HEK293 (cell line): ENCODE measurements around the gene CNTNAP5.

Experiments
- CTCF ChIA-PET: fragments of 350-600 bp; formaldehyde crosslinking; extraction: SDS; loops from one replicate; lab custom pipeline; 2021; ENCODE audit warnings: antibody characterized with exemption; lab: Yijun Ruan, JAX
- POLR2A ChIA-PET: fragments of 300-600 bp; formaldehyde crosslinking; extraction: SDS; loops from one replicate; lab custom pipeline; 2020; ENCODE audit warnings: antibody characterized with exemption, inconsistent platforms; lab: Yijun Ruan, JAX
- H3K27ac ChIP-seq: fragments of 200-500 bp; sonication (Bioruptor generic); 2 replicates; pipeline ENCODE4 v1.5.1; 2014; ENCODE audit warnings: low read depth, low read length, control low read depth, inconsistent platforms; ENCODE audit errors: extremely low read depth
- H3K36me3 ChIP-seq, 2 experiments: fragments of 200-500 bp in 1 of 2; sonication (Bioruptor generic) in 1 of 2; 1 replicate in 1 of 2; 2 replicates in 1 of 2; pipeline ENCODE4 v1.5.1; 2014 to 2017; ENCODE audit warnings: inconsistent platforms in 2 of 2, low read length in 2 of 2; ENCODE audit not compliant: control insufficient read depth in 2 of 2, insufficient read depth in 1 of 2
- H3K4me1 ChIP-seq: fragments of 200-500 bp; sonication (Bioruptor generic); 2 replicates; pipeline ENCODE4 v1.5.1; 2014; ENCODE audit warnings: mild to moderate bottlenecking, low read length, inconsistent platforms; ENCODE audit not compliant: control insufficient read depth, insufficient read depth
- H3K4me3 ChIP-seq: 2 replicates; pipeline ENCODE4 v1.5.1; 2011; ENCODE audit warnings: low read depth, mild to moderate bottlenecking, control low read depth, low read length, moderate library complexity
- H3K9me3 ChIP-seq: fragments of 200-500 bp; sonication (Bioruptor generic); 2 replicates; pipeline ENCODE4 v1.5.1; 2014; ENCODE audit warnings: low read depth, low read length, inconsistent platforms; ENCODE audit not compliant: control insufficient read depth, insufficient read depth
- ATF2 ChIP-seq: fragments of 450-650 bp; formaldehyde crosslinking; IDR thresholded peaks from 2 replicates; pipeline ENCODE4 v1.5.1; 2016; ENCODE audit warnings: missing biosample characterization, missing genetic modification characterization, low read depth
- KLF1 ChIP-seq: fragments of 450-650 bp; formaldehyde crosslinking; IDR thresholded peaks from 2 replicates; pipeline ENCODE4 v1.5.1; 2016; ENCODE audit warnings: missing biosample characterization, missing genetic modification characterization
- MYNN ChIP-seq: fragments of 450-650 bp; formaldehyde crosslinking; IDR thresholded peaks from 2 replicates; pipeline ENCODE4 v1.5.1; 2016; ENCODE audit warnings: missing biosample characterization, missing genetic modification characterization, borderline replicate concordance
- SP2 ChIP-seq: fragments of 450-650 bp; formaldehyde crosslinking; IDR thresholded peaks from 2 replicates; pipeline ENCODE4 v1.5.1; 2016; ENCODE audit warnings: missing biosample characterization, missing genetic modification characterization
- ZNF10 ChIP-seq: fragments of 450-650 bp; formaldehyde crosslinking; IDR thresholded peaks from 2 replicates; pipeline ENCODE4 v1.5.1; 2017; ENCODE audit warnings: missing biosample characterization, missing genetic modification characterization
- ZNF16 ChIP-seq: fragments of 450-650 bp; formaldehyde crosslinking; IDR thresholded peaks from 2 replicates; pipeline ENCODE4 v1.5.1; 2016; ENCODE audit warnings: low read depth, missing biosample characterization, missing genetic modification characterization
- ZNF174 ChIP-seq: fragments of 450-650 bp; formaldehyde crosslinking; IDR thresholded peaks from 2 replicates; pipeline ENCODE4 v1.5.0; 2017; ENCODE audit warnings: missing biosample characterization, mild to moderate bottlenecking, missing genetic modification characterization
- ZNF184 ChIP-seq: fragments of 450-650 bp; IDR thresholded peaks from 2 replicates; pipeline ENCODE4 v1.5.1; 2018; ENCODE audit warnings: missing biosample characterization, mild to moderate bottlenecking, missing genetic modification characterization
- ZNF19 ChIP-seq: fragments of 450-650 bp; formaldehyde crosslinking; IDR thresholded peaks from 2 replicates; pipeline ENCODE4; 2016; ENCODE audit warnings: missing biosample characterization, missing genetic modification characterization, low read depth
- ZNF2 ChIP-seq: fragments of 450-650 bp; formaldehyde crosslinking; IDR thresholded peaks from 2 replicates; pipeline ENCODE4 v1.5.1; 2016; ENCODE audit warnings: missing biosample characterization, missing genetic modification characterization
- ZNF221 ChIP-seq: fragments of 450-650 bp; formaldehyde crosslinking; IDR thresholded peaks from 2 replicates; pipeline ENCODE4 v1.5.1; 2017; ENCODE audit warnings: missing biosample characterization, missing genetic modification characterization, borderline replicate concordance
- ZNF239 ChIP-seq: fragments of 450-650 bp; formaldehyde crosslinking; IDR thresholded peaks from 2 replicates; pipeline ENCODE4 v1.5.1; 2016; ENCODE audit warnings: missing biosample characterization, missing genetic modification characterization
- ZNF266 ChIP-seq: fragments of 450-650 bp; formaldehyde crosslinking; IDR thresholded peaks from 2 replicates; pipeline ENCODE4 v1.5.1; 2016; ENCODE audit warnings: missing biosample characterization, missing genetic modification characterization, low read depth
- ZNF302 ChIP-seq: fragments of 450-650 bp; formaldehyde crosslinking; IDR thresholded peaks from 2 replicates; pipeline ENCODE4 v1.5.1; 2016; ENCODE audit warnings: missing biosample characterization, missing genetic modification characterization, low read depth
- ZNF404 ChIP-seq: fragments of 450-650 bp; formaldehyde crosslinking; IDR thresholded peaks from 2 replicates; pipeline ENCODE4 v1.5.1; 2017; ENCODE audit warnings: missing biosample characterization, missing genetic modification characterization
- ZNF473 ChIP-seq: fragments of 450-650 bp; formaldehyde crosslinking; IDR thresholded peaks from 2 replicates; pipeline ENCODE4 v1.5.1; 2017; ENCODE audit warnings: missing biosample characterization, missing genetic modification characterization
- ZNF600 ChIP-seq: fragments of 450-650 bp; formaldehyde crosslinking; IDR thresholded peaks from 2 replicates; pipeline ENCODE4 v1.5.1; 2016; ENCODE audit warnings: missing biosample characterization, missing genetic modification characterization
- ZNF701 ChIP-seq: fragments of 450-650 bp; formaldehyde crosslinking; IDR thresholded peaks from 2 replicates; pipeline ENCODE4 v1.5.1; 2016; ENCODE audit warnings: missing biosample characterization, missing genetic modification characterization
- ZNF792 ChIP-seq: fragments of 450-650 bp; formaldehyde crosslinking; IDR thresholded peaks from 2 replicates; pipeline ENCODE4 v1.5.1; 2016; ENCODE audit warnings: missing biosample characterization, missing genetic modification characterization
- TF ChIP-seq, protein P1 (sequence below): fragments of 450-650 bp; formaldehyde crosslinking; IDR thresholded peaks from 2 replicates; pipeline ENCODE4 v1.5.1; 2016; ENCODE audit warnings: missing biosample characterization, missing genetic modification characterization
- TF ChIP-seq, protein P2 (sequence below): fragments of 450-650 bp; formaldehyde crosslinking; IDR thresholded peaks from 2 replicates; pipeline ENCODE4 v1.5.1; 2016; ENCODE audit warnings: missing biosample characterization, missing genetic modification characterization

The CNTNAP5 gene

DNA sequence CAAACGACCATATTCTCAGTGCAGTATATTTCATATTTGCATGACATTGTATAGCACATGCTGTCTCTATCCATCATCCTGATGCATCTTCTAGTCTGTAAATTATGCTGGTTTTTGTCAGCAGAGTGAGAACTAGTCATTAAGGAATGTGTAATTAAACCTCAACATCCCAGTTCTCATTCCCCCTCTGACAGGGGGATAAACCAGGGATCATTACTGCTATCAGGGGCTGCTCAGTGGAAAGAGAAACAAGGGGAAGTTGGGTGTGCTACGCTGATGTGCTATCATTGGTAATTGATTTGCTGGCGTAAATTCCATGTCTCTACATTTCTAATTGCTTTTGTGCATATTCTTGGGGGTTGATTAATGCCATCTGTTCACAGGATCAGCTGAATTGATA, 7.7 kb downstream of the CNTNAP5 start:
- H3K4me3 ChIP-seq: no peak overlapping the region
- TF ChIP-seq ZNF792 (tag by site-specific recombination) (no peak), ZNF10 (no peak), ZNF221 (tag by site-specific recombination) (no peak), ZNF239 (tag by site-specific recombination) (no peak)
- TF ChIP-seq, all 188 proteins: peak for 0
- H3K9me3 ChIP-seq: no peaks in the 10 kb centered on the region
- ChIA-PET POLR2A (no interaction called here), CTCF (interaction anchor here (0.7 kb wide), 1 partner anchor 1941 kb away, joined by 3 read pairs; no protein-coding TSS in a partner anchor)
- H3K4me1 ChIP-seq: no peaks in the 10 kb centered on the region
- H3K27ac ChIP-seq: no peak overlapping the region
- H3K36me3 ChIP-seq: no peaks in the 10 kb centered on the region

- no peaks in the 10 kb centered on the region for H3K9me3 ChIP-seq
- POLR2A ChIA-PET: no interaction called here
- CTCF ChIA-PET: no interaction called here
- no peak overlapping the region for H3K27ac ChIP-seq
- no peaks in the 10 kb centered on the region for H3K36me3 ChIP-seq
- no peaks in the 10 kb centered on the region for H3K4me1 ChIP-seq
- TF ChIP-seq MYNN (no peak), SP2 (no peak), ZNF302 (tag by site-specific recombination) (no peak), ZNF174 (no peak), ZNF16 (tag by site-specific recombination) (no peak), ZNF701 (tag by site-specific recombination) (no peak), ZNF19 (no peak), KLF1 (tag by site-specific recombination) (no peak), ZNF266 (tag by site-specific recombination) (no peak), ZNF600 (tag by site-specific recombination) (no peak), ZNF473 (tag by site-specific recombination) (no peak), ZNF404 (no peak), ATF2 (tag by site-specific recombination) (no peak)
- TF ChIP-seq, protein P1, sequence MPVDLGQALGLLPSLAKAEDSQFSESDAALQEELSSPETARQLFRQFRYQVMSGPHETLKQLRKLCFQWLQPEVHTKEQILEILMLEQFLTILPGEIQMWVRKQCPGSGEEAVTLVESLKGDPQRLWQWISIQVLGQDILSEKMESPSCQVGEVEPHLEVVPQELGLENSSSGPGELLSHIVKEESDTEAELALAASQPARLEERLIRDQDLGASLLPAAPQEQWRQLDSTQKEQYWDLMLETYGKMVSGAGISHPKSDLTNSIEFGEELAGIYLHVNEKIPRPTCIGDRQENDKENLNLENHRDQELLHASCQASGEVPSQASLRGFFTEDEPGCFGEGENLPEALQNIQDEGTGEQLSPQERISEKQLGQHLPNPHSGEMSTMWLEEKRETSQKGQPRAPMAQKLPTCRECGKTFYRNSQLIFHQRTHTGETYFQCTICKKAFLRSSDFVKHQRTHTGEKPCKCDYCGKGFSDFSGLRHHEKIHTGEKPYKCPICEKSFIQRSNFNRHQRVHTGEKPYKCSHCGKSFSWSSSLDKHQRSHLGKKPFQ (tag by site-specific recombination): no peak
- TF ChIP-seq, protein P2, sequence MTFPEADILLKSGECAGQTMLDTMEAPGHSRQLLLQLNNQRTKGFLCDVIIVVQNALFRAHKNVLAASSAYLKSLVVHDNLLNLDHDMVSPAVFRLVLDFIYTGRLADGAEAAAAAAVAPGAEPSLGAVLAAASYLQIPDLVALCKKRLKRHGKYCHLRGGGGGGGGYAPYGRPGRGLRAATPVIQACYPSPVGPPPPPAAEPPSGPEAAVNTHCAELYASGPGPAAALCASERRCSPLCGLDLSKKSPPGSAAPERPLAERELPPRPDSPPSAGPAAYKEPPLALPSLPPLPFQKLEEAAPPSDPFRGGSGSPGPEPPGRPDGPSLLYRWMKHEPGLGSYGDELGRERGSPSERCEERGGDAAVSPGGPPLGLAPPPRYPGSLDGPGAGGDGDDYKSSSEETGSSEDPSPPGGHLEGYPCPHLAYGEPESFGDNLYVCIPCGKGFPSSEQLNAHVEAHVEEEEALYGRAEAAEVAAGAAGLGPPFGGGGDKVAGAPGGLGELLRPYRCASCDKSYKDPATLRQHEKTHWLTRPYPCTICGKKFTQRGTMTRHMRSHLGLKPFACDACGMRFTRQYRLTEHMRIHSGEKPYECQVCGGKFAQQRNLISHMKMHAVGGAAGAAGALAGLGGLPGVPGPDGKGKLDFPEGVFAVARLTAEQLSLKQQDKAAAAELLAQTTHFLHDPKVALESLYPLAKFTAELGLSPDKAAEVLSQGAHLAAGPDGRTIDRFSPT (tag by site-specific recombination): no peak
- H3K4me3 ChIP-seq: no peak overlapping the region
Measured at GRCh38 chr2:124034265-124034664, 9.2 kb downstream of the CNTNAP5 start.

DNA sequence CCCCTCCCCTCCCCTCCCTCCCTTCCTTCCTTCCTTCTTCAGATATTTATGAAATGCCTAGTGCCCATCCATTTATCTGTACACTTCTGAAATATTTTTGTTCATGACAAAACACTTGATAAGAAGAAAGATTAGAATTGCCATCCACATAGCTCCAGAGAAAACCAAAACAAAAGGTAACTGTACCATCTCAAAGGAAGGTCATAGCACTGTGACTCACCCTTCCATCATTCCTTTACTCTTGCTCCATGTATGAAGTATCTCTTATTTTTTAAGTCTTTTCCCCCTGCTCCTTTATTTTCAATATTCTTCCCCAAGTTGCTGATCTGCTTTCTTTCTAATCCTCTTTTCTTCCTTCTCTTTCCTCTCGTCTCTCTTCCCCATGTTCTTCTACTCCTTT, 9.9 kb downstream of the CNTNAP5 start:
- Histone ChIP-seq H3K4me1 (no peaks in the 10 kb centered on the region), H3K9me3 (no peaks in the 10 kb centered on the region), H3K4me3 (no peak overlapping the region), H3K27ac (no peak overlapping the region)
- POLR2A ChIA-PET: no interaction called here
- TF ChIP-seq ZNF2: no peak
- no peak for TF ChIP-seq ZNF184 (tag by site-specific recombination)
- TF ChIP-seq, all 188 proteins: peak for 0
- no peaks in the 10 kb centered on the region for H3K36me3 ChIP-seq
- CTCF ChIA-PET: no interaction called here
